Measurements from ENCODE around the gene RAD9A.

The RAD9A gene

DNA sequence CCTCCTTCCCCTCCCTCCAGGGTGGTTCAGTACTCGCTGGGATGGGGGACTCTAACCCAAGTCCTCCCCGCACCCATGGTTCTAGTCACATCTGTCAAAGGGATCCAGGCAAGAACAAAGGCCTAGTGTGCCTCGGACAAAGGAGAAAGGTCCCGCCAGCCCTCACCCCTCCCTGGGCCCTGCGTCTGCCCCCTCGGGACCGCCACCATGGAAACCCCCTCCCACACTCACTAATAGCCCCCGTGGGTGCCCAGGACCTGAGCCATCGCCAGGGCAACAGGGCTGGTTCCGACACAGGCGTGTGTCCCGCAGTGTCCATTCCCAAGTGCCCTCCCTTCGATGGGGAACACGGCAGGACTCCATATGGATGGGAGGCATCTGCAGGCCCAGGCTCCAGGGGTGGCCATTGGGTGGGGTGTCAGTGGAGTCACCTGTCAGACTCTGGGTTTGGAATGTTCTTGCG is 18.6 kb downstream of the RAD9A start:
- DNase-seq (ENCODE audit: extremely low read depth, low read depth), result no peak
- TF ChIP-seq, protein P1, sequence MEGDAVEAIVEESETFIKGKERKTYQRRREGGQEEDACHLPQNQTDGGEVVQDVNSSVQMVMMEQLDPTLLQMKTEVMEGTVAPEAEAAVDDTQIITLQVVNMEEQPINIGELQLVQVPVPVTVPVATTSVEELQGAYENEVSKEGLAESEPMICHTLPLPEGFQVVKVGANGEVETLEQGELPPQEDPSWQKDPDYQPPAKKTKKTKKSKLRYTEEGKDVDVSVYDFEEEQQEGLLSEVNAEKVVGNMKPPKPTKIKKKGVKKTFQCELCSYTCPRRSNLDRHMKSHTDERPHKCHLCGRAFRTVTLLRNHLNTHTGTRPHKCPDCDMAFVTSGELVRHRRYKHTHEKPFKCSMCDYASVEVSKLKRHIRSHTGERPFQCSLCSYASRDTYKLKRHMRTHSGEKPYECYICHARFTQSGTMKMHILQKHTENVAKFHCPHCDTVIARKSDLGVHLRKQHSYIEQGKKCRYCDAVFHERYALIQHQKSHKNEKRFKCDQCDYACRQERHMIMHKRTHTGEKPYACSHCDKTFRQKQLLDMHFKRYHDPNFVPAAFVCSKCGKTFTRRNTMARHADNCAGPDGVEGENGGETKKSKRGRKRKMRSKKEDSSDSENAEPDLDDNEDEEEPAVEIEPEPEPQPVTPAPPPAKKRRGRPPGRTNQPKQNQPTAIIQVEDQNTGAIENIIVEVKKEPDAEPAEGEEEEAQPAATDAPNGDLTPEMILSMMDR (IDR thresholded peaks at IDR 0.05; ENCODE audit: low read depth, low read length, missing control alignments), result no peak
- no peak overlapping the region for H3K4me3 ChIP-seq (replicated peaks; ENCODE audit: low read depth, low read length)

DNA sequence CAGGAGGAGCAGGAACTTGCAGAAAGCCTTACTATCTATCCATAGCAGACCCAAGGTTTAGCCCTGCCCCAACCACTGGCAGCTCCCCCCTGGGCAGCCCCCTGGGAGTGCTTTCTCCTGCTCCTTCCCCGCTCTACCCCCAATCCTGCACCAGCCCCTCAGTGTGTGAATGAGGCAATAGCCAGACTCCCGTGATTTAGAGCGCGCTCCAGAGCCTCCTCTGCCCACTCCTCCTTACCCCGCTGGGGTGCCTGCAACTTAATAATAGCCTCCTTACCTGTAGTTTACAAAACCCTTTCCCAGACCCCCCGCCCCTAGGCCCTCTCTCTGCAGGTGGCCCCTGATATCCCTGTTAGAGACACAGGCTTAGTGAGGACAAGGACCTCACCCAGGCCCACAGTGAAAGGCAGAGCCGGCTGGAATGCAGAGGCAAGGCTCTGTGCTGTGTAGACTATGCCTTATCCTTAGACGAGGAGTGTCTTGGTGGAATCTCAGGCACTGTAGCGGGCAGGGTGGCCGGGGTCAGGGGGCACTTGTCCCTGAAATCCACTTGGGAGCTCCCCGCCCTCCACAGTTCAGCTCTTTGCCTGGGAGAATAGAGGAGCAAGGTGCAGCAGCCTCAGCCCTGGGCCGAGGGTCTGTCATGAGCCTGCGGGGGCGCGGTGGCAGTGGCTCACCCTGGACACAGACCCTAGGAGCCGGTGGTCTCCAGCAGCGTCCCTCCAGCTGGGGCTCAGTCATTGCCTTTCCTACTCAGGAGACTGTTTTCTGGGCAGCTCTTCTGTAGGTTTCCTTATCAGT is 19.4 kb downstream of the RAD9A start:
- TF ChIP-seq, protein P1 (IDR thresholded peaks at IDR 0.05; ENCODE audit: low read depth, low read length, missing control alignments), result no peak
- H3K4me3 ChIP-seq (replicated peaks; ENCODE audit: low read depth, low read length), result no peak overlapping the region

DNA sequence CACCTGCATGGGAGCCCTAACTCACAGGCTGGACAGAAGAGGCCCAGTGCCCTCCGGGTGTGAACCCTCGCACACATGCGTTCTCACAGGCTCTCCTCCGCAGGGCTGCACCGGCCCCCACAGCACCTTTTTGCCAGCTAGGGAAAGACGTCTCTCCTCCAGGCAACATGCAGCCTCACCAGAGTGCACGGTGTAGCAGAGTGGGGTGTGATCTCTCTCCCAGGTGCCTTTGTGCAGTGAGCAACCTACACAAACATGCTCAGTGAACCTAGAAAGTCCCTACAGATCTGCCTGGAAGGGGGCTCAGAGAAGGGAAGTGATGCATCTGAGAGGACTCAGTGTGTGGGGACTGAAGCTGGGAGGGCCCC is 20.0 kb downstream of the RAD9A start:
- DNase-seq (ENCODE audit: extremely low read depth, low read depth), result no peak
- no peak overlapping the region for H3K4me3 ChIP-seq (replicated peaks; ENCODE audit: low read depth, low read length)
- TF ChIP-seq, protein P1 (IDR thresholded peaks at IDR 0.05; ENCODE audit: low read depth, low read length, missing control alignments), result no peak

More for the DNA sequence above, 19.4 kb downstream of the RAD9A start:
- DNase-seq (ENCODE audit: extremely low read depth, low read depth), result no peak

DNA sequence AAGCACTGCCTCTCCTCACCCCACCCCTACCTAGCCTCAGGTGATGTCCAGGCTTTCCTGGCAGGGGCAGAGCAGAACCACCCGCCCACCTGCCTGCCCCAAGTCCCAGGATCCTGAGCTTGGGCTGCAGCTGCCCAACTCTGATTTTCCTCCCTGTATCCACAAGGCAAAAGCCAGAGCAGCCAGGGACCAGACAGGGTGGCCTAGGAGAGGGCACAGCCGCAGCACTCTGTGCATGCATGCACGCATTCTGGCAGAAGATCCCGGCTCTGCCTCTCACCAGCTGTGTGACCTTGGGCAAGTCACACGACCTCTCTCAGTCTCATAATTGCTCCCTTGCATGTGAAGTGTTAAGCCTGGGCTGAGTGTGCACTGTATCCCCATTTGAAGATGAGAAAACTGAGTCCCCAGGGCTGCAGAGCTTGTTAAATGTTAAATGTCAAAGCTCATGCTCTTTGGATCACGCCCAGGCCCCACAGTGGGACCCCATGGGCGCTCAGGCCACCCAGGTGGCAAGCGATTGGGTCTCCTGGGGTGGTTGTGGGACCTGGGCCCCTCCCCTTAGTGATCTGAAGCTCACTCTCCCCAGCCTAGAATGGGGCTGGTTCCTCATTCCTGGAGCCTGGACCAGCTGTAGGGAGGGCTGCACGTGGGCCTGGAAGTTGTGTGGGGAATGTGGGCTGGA is 20.9 kb downstream of the RAD9A start:
- TF ChIP-seq, protein P1 (IDR thresholded peaks at IDR 0.05; ENCODE audit: low read depth, low read length, missing control alignments), result no peak
- no peak overlapping the region for H3K4me3 ChIP-seq (replicated peaks; ENCODE audit: low read depth, low read length)
- DNase-seq (ENCODE audit: extremely low read depth, low read depth), result no peak

DNA sequence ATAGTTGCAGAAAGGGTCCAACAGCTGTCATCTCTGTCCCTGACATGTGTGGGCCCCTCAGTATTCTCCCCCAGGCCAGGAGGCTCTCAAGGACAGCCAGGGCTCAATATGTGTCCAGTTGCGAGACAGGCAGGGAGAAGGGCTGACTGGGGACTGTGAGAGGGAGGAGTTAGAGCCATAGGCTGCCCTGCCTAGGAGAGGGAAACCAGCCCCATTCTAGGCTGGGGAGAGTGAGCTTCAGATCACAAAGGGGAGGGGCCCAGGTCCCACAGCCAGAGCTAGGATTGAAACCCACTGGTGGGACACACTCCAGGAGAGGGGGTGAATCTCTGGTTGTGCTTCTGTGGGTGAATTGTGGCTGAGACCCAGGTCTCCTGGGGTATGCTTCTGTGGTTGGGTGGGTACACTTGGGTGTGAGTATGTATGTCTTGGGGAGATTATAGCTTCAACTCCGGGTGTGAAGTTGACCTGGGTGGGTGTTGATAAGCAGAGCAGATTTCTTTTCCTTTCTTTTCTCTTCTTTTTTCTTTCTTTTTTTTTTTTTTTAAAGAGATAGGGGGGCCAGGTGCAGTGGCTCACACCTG is 21.6 kb downstream of the RAD9A start:
- H3K4me3 ChIP-seq (replicated peaks; ENCODE audit: low read depth, low read length), result no peak overlapping the region
- TF ChIP-seq, protein P1 (IDR thresholded peaks at IDR 0.05; ENCODE audit: low read depth, low read length, missing control alignments), result no peak
- no peak for DNase-seq (ENCODE audit: extremely low read depth, low read depth)

DNA sequence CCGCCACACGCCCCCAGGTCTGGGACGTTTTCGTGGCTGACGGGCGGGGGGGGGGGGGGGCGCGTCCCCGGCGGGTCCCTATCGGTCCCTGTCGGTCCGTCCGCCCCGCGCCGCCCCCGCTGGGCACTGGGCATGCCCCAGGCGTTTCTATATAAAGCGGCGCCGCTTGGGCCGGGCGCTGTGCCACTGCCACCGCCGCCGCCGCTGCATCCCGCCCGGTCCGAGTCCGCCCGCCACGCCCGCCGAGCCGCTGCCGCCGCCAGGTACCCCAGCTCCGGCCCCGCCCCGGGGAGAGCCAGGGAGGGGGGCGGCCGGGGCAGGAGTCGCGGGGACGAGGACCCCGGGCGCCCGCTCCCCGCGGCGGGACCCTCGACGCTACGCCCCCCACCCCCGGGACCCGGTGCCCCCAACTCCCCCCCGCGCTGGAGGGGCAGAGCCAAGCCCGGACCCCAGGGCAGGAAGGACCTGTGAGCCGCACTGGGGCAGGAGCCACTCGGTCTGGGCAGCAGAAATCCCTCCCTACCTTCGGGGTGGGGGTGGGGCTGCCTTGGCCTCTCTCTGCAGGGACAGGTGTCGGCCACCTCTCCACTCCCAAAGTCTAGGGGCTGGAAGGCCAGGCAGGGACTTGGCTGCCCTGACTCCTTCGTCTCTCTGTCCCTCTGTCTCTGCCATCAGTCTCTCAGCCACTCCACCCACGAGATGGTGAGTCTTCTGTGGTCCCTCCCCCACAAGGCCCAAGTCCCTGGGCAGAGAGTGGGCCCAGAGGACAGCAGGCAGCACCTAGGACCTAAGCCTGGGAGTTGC is 23.9 kb downstream of the RAD9A start, which contains the start of gene CARNS1:
Gene CARNS1 (plus strand): TSS at position 178 of the 804 bp plus-strand sequence. CDS start 522 bp downstream, at position 700.
- H3K4me3 ChIP-seq (replicated peaks; ENCODE audit: low read depth, low read length), result no peak within 1 kb of the TSS
- DNase-seq (ENCODE audit: extremely low read depth, low read depth), result no peak
- TF ChIP-seq, protein P1 (IDR thresholded peaks at IDR 0.05; ENCODE audit: low read depth, low read length, missing control alignments), result no peak

Measured in HFF-Myc (cell line).